H4 (cell line): ENCODE results near the gene MRPL9. TPM values are rescaled to one million over a fixed set of nuclear protein-coding genes. Genes with fewer than 3 reads are reported as not detected.

Source experiments
- DNase-seq: peaks from one replicate; pipeline ENCODE4 v3.0.0-alpha.2; 2015; ENCODE audit warnings: low spot score
- total RNA-seq: library from RNA; depleted of rRNA; stranded (reverse); fragments of >200 nt; shearing (Covaris generic); gene quantifications from 2 replicates; pipeline ENCODE4 v1.2.3, GENCODE V29; 2014; rRNA removed

The MRPL9 gene
- total RNA-seq, 1 experiment from 2014 or later = 74.8 TPM

DNA sequence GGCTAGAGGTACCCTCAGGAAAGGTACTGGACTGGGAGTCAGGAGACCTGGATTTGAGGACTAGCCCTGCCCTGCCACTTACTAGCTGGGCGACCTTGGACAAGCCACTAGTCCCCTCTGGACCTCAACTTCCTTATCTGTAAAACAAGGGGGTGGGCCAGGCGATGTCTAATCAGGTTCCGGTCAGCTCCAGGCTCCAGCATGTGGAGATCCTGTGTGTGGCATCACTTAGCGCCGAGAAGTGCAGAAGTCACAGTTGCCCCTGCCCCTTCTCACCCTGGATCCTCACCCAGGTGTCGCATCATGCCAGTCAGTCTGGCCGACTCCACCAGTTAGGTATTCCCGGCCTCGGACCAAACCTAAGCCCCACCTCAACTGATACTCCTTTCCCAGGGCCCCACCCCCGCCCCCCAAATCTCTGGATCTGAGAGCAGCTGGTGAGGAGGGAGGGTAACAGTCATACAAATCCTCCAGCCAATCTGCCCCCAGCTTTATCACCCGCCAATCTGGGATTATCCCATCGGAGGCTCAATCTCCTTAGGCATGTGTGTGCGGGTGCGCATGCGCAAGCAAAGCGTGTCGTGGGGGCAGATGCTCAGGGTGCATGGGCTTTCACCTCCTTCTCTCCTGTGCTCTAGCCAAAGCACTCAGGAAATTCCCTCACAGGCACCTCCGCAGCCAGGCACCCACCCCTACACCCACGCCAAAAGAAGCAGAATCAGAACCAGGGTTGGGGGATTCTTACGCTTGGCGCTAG lies 52.1 kb downstream of the MRPL9 start:
- DNase-seq = no peak

DNA sequence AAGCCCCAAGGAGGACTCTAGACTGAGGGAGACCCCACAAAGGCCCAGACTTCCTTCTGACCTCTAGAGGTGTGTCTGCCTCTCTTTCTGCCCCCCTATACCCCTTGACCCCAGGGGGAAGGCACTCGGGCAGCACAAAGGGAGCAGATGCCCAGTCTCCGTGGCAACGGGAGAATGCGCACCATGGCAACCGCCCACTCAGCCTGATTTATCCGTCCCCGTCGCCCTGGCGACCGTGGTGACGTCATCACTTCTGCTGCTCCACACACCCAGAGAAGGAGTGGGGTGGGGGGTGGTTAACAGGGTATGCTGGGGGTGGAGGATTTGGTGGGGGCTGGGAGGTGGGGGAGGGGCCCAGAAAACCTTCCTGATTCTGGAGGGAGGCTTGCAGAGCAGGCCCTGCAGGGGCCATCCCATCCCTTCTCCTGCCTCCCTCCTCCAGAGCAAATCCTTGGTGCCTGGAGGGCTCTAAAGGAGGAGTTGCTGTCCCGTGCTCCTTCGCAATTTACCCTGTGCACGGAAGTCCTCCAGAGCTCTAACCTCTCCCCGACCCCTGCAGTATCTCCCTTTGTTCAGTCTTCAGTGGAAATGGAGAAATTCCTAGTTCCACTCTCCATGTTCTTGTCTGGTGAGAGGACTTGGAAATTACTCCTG lies 53.0 kb downstream of the MRPL9 start:
- DNase-seq = no peak

Other genes starting within 250 kb of the MRPL9 start
- gene TUFT1, start 223.2 kb downstream of the MRPL9 start, total RNA-seq = 4.1 and 4.5 TPM in 2 replicates
- 17.0 and 17.7 TPM in 2 replicates for gene SNX27, start 151.4 kb downstream of the MRPL9 start, total RNA-seq
- gene CELF3, start 46.7 kb downstream of the MRPL9 start, total RNA-seq = not detected in 2 replicates
- not detected in 2 replicates for gene RIIAD1, start 42.0 kb downstream of the MRPL9 start, total RNA-seq
- 2.1 and 2.4 TPM in 2 replicates for gene TDRKH, start 27.0 kb upstream of the MRPL9 start, total RNA-seq
- not detected in 2 replicates for gene LINGO4, start 41.9 kb upstream of the MRPL9 start, total RNA-seq
- gene RORC, start 68.3 kb upstream of the MRPL9 start, total RNA-seq = 0.60 and 1.2 TPM in 2 replicates
- not detected in 2 replicates for gene C2CD4D, start 76.3 kb upstream of the MRPL9 start, total RNA-seq
- gene THEM5, start 90.2 kb upstream of the MRPL9 start, total RNA-seq = not detected in 2 replicates
- 9.3 and 11.3 TPM in 2 replicates for gene THEM4, start 146.0 kb upstream of the MRPL9 start, total RNA-seq
- gene S100A10, start 230.4 kb upstream of the MRPL9 start, total RNA-seq = 58.6 and 87.8 TPM in 2 replicates